RWPE1 (cell line): ENCODE results near the gene FILIP1L.

ENCODE experiments used
- CTCF ChIA-PET: fragments of 350-600 bp; sonication (Branson Sonifier 250); formaldehyde crosslinking; extraction: SDS; loops from one replicate; lab custom pipeline; 2021; lab: Yijun Ruan, JAX
- POLR2A ChIA-PET: fragments of 400-600 bp; formaldehyde crosslinking; extraction: SDS; loops from one replicate; lab custom pipeline; 2020; ENCODE audit warnings: antibody characterized with exemption; ENCODE audit not compliant: low non-redundant PET; lab: Yijun Ruan, JAX
- DNase-seq: peaks from one replicate; pipeline ENCODE4 v3.0.0; 2012; ENCODE audit warnings: low spot score
- H3K27ac ChIP-seq: fragments of 450-650 bp; 2 replicates; pipeline ENCODE4 v1.5.1; 2017
- CTCF ChIP-seq: fragments of 450-650 bp; conservative IDR thresholded peaks from 2 replicates; pipeline ENCODE4 v1.5.1; 2017; ENCODE audit warnings: low read depth, mild to moderate bottlenecking

Gene FILIP1L

GRCh38 chr3:99892332-99892731 is 222.0 kb downstream of the FILIP1L start:
- ChIA-PET CTCF (interaction anchor here (0.9 to 1.6 kb wide), 2 partner anchors 11 to 16 kb away, joined by 3 to 4 read pairs; no protein-coding TSS in a partner anchor), POLR2A (no interaction called here)
- no peak for TF ChIP-seq CTCF
- no peak overlapping the region for H3K27ac ChIP-seq
- DNase-seq: no peak

GRCh38 chr3:99891610-99892285 is 222.6 kb downstream of the FILIP1L start:
- no peak overlapping the region for H3K27ac ChIP-seq
- no peak for TF ChIP-seq CTCF
- no peak for DNase-seq
- POLR2A ChIA-PET: no interaction called here
- CTCF ChIA-PET: interaction anchor here (0.7 to 1.6 kb wide), 4 partner anchors 12 to 362 kb away, joined by 3 to 6 read pairs (median 4); no protein-coding TSS in a partner anchor

- no peak overlapping the region for H3K27ac ChIP-seq
- no peak for DNase-seq
- TF ChIP-seq CTCF: no peak
- ChIA-PET POLR2A (no interaction called here), CTCF (interaction anchor here (0.7 kb wide), 1 partner anchor 209 kb away, joined by 3 read pairs; no protein-coding TSS in a partner anchor)
These were observed 228.4 kb downstream of the FILIP1L start for GRCh38 chr3:99885851-99886250.

GRCh38 chr3:99885085-99885484 is 229.2 kb downstream of the FILIP1L start:
- ChIA-PET POLR2A (no interaction called here), CTCF (interaction anchor here (0.7 kb wide), 1 partner anchor 209 kb away, joined by 3 read pairs; no protein-coding TSS in a partner anchor)
- TF ChIP-seq CTCF: no peak
- no peak for DNase-seq
- H3K27ac ChIP-seq: no peak overlapping the region

GRCh38 chr3:99884484-99884883 is 229.8 kb downstream of the FILIP1L start:
- TF ChIP-seq CTCF: no peak
- ChIA-PET POLR2A (no interaction called here), CTCF (interaction anchor here (0.6 kb wide), 2 partner anchors 38 to 132 kb away, joined by 3 read pairs; no protein-coding TSS in a partner anchor)
- no peak overlapping the region for H3K27ac ChIP-seq
- no peak for DNase-seq

- POLR2A ChIA-PET: no interaction called here
- TF ChIP-seq CTCF: no peak
- no peak overlapping the region for H3K27ac ChIP-seq
- DNase-seq: no peak
- CTCF ChIA-PET: interaction anchor here (0.6 kb wide), 1 partner anchor 133 kb away, joined by 3 read pairs; no protein-coding TSS in a partner anchor
These were observed 230.6 kb downstream of the FILIP1L start for GRCh38 chr3:99883693-99884092.
